Fibroblast of lung (primary cell): ENCODE results near the gene SPATS2L.

Experiments used
- CTCF ChIP-seq, 2 donors: IDR thresholded peaks in 1 of 2; conservative IDR thresholded peaks in 1 of 2; 1 replicate in 1 of 2; 2 replicates in 1 of 2; pipeline ENCODE4 v1.5.1; 2011 to 2012; ENCODE audit warnings: low read length in 2 of 2, control low read depth in 1 of 2, inconsistent platforms in 1 of 2, low read depth in 1 of 2, mild to moderate bottlenecking in 1 of 2
- EZH2 ChIP-seq: IDR thresholded peaks from 2 replicates; pipeline ENCODE4 v1.5.1; 2012; ENCODE audit warnings: low read length, control low read depth, mild to moderate bottlenecking; ENCODE audit errors: missing control alignments

GRCh38 chr2:200475795-200476194, 169.3 kb downstream of the SPATS2L start:
- TF ChIP-seq CTCF (conservative IDR thresholded peaks at IDR 0.05 in 1 of 2, IDR thresholded peaks at IDR 0.05 in 1 of 2; ENCODE audit: low read depth in 1 of 2, low read length in 2 of 2), result no peak
- TF ChIP-seq EZH2, result no peak
